H1 (cell line): ENCODE data around the gene SH3PXD2A. TPM values are rescaled to one million over a fixed set of nuclear protein-coding genes. Genes with fewer than 3 reads are reported as not detected.

ENCODE experiments used
- BCL11A ChIP-seq, 2 experiments: IDR thresholded peaks; one replicate each; pipeline ENCODE4 v1.6.1; 2011; ENCODE audit warnings: low read depth in 2 of 2, low read length in 2 of 2, mild to moderate bottlenecking in 2 of 2
- GABPA ChIP-seq: IDR thresholded peaks from 2 replicates; pipeline ENCODE4 v1.6.1; 2011; ENCODE audit warnings: mild to moderate bottlenecking, low read length, moderate library complexity, borderline replicate concordance; ENCODE audit not compliant: insufficient read depth
- POLR2AphosphoS5 ChIP-seq: IDR thresholded peaks from 2 replicates; pipeline ENCODE4 v1.6.1; 2011; ENCODE audit warnings: low read depth, low read length
- polyA plus RNA-seq, 7 experiments: library from polyadenylated mRNA; depleted of rRNA in 3 of 7; stranded (reverse) in 5 of 7; unstranded in 2 of 7; fragments of >200 nt in 5 of 7; fragments of 200-250 nt in 2 of 7; gene quantifications; 1 replicate in 5 of 7; 2 replicates in 1 of 7; 4 replicates in 1 of 7; pipeline versions ENCODE4 v1.2.1 to v1.2.3, GENCODE V29; 2011 to 2013; ENCODE audit warnings: missing spikeins in 2 of 7, mixed read lengths in 2 of 7
- total RNA-seq: library from RNA; stranded (reverse); fragmentation: NEBNext Ultra II Directional; extraction: Animal tissue kit (Norgen Biotek cat#: 25700); gene quantifications from 2 replicates; pipeline ENCODE4 v1.2.1, GENCODE V29; 2021

SH3PXD2A gene
- total and polyA plus RNA-seq, 2 of the 8 experiments (the other 6 are each of a cell fraction or from before 2014, with no cell fraction given) = 5.4 to 16.3 TPM

- no peak for TF ChIP-seq POLR2AphosphoS5
- TF ChIP-seq BCL11A (IDR thresholded peaks at IDR 0.05; ENCODE audit: low read depth in 2 of 2, low read length in 2 of 2) = no peak
- TF ChIP-seq GABPA = no peak
Measured at GRCh38 chr10:103855852-103856796, 748 bp upstream of the SH3PXD2A start (continued).
